Effector memory CD4-positive, alpha-beta T cell (primary cell): ENCODE results near the gene OLFM2.

Experiments used
- DNase-seq, 3 donors: peaks; one replicate each; pipeline ENCODE4 v3.0.0-alpha.2; 2020
- H3K27ac ChIP-seq: 2 replicates; pipeline ENCODE4 v1.7.0; 2013; ENCODE audit warnings: mild to moderate bottlenecking, low read length, moderate library complexity; ENCODE audit not compliant: insufficient read depth, poor library complexity, severe bottlenecking
- H3K27me3 ChIP-seq: replicated peaks from 2 replicates; pipeline ENCODE4 v1.7.0; 2013; ENCODE audit warnings: mild to moderate bottlenecking, low read length; ENCODE audit not compliant: insufficient read depth, control insufficient read depth, poor library complexity, severe bottlenecking
- H3K36me3 ChIP-seq: 2 replicates; pipeline ENCODE4 v1.7.0; 2013; ENCODE audit warnings: mild to moderate bottlenecking, low read length, moderate library complexity; ENCODE audit not compliant: control insufficient read depth, insufficient read depth
- H3K4me1 ChIP-seq: 2 replicates; pipeline ENCODE4 v1.7.0; 2013; ENCODE audit warnings: low read length, mild to moderate bottlenecking; ENCODE audit not compliant: control insufficient read depth, insufficient read depth, poor library complexity, severe bottlenecking
- H3K4me3 ChIP-seq: 2 replicates; pipeline ENCODE4 v1.7.0; 2013; ENCODE audit warnings: low read length, low read depth, mild to moderate bottlenecking; ENCODE audit not compliant: insufficient read depth, poor library complexity, severe bottlenecking
- H3K9me3 ChIP-seq: 2 replicates; pipeline ENCODE4 v1.7.0; 2013; ENCODE audit warnings: mild to moderate bottlenecking, low read length, moderate library complexity; ENCODE audit not compliant: control insufficient read depth

Gene OLFM2

GRCh38 chr19:9910625-9911024 is 25.7 kb downstream of the OLFM2 start:
- Histone ChIP-seq H3K27me3 (peaks cover 16% of the 10 kb centered on the region), H3K9me3 (no peaks in the 10 kb centered on the region), H3K4me1 (peaks cover 12% of the 10 kb centered on the region), H3K36me3 (no peaks in the 10 kb centered on the region), H3K4me3 (no peak overlapping the region), H3K27ac (no peak overlapping the region)
- no peak for DNase-seq

DNA sequence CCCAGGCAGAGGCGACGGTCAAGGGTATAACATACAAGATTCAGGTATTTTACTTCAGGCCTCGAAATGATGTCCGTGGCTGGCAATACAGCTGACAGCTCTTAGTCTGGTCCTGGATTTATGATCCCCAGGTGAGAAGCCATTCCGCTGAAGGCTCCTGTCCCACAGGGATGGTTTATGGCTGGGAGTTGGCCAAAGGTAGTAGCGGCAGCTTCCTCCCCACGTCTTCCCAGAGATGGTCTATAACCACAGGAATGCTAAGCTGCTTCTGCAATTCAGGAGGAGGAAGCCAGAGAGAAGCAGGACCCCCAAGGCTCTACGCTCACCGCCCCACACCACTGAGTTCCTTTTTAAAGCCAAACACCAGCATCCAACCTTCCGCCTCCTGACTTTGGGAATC is 27.1 kb downstream of the OLFM2 start:
- Histone ChIP-seq H3K9me3 (no peaks in the 10 kb centered on the region), H3K36me3 (no peaks in the 10 kb centered on the region), H3K4me1 (peaks cover 8% of the 10 kb centered on the region), H3K4me3 (no peak overlapping the region), H3K27ac (no peak overlapping the region), H3K27me3 (peaks cover 13% of the 10 kb centered on the region)
- no peak for DNase-seq

DNA sequence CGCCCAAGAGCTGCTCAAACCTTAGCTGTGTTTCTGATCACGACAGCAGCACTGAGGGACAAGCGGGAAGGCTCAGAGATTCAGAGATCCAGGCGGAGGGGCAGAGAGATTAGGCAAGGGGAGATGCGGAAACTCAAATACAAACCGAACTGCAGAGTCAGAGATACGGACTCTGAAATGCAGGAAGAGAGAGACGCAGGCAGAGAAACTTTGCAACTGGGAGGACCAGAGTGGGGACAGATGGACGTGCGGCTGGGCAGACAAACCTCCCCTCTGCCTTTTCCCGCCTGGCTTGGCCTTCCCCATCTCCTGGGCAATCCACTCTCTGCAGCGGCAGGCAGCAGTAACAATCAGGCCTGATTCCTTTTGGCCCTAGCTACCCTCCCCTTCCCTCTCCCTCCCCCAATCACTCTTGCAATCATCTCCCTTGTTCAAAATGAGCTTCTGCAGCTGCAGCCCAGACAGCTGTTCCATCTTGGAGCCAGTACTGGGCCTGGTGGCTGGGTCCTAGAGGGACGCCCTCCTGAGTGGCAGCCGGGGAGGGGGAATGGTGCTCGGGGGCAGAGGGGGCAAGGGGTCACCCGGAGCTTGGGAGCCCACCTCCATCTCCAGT is 29.7 kb downstream of the OLFM2 start:
- no peak overlapping the region for H3K27ac ChIP-seq
- H3K4me1 ChIP-seq: no peaks in the 10 kb centered on the region
- no peaks in the 10 kb centered on the region for H3K27me3 ChIP-seq
- H3K9me3 ChIP-seq: no peaks in the 10 kb centered on the region
- H3K36me3 ChIP-seq: no peaks in the 10 kb centered on the region
- H3K4me3 ChIP-seq: no peak overlapping the region
- no peak for DNase-seq

DNA sequence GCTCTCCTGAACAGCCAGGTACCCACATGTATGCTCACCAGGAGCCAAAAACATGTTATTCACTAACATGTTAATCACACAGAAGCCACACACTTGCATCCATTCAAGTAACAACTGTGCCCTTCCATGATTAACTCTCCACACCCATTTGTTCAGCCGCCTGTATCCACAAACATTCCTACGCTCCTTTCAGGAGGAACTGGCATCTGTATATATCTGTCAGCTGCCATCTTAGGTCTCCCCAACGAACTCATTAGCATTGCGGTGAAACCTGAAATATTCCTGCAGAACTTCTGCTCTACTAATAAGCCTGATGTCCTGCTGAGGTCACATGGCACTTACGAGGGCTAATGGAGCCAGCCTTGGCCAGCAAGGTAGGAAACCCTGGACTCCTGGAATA is 33.0 kb downstream of the OLFM2 start:
- no peaks in the 10 kb centered on the region for H3K27me3 ChIP-seq
- no peak for DNase-seq
- H3K36me3 ChIP-seq: no peaks in the 10 kb centered on the region
- H3K9me3 ChIP-seq: no peaks in the 10 kb centered on the region
- no peaks in the 10 kb centered on the region for H3K4me1 ChIP-seq
- no peak overlapping the region for H3K27ac ChIP-seq
- H3K4me3 ChIP-seq: no peak overlapping the region

- DNase-seq: no peak
- H3K9me3 ChIP-seq: no peaks in the 10 kb centered on the region
- no peak overlapping the region for H3K4me3 ChIP-seq
- H3K36me3 ChIP-seq: no peaks in the 10 kb centered on the region
- H3K27me3 ChIP-seq: no peaks in the 10 kb centered on the region
- H3K4me1 ChIP-seq: no peaks in the 10 kb centered on the region
- no peak overlapping the region for H3K27ac ChIP-seq
Observed at GRCh38 chr19:9901642-9902041, 34.7 kb downstream of the OLFM2 start.

DNA sequence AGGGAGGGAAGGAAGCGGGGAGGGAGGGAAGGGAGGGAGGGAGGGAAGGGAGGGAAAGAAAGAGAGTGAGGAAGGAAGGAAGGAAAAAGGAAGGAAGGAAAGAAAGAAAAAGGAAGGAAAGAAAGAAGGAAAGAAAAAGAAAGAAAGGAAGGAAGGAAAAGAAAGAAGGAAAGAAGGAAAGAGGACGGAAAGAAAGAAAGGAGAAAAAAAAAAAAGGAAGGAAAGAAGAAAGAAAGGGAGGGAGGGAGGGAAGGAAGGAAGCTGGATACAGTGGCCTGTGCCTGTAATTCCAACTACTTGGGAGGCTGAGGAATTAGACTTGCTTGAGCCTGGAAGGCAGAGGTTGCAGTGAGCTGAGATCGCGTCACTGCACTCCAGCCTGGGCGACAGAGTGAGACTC is 35.3 kb downstream of the OLFM2 start:
- Histone ChIP-seq H3K4me1 (no peaks in the 10 kb centered on the region), H3K4me3 (no peak overlapping the region), H3K27ac (no peak overlapping the region), H3K36me3 (no peaks in the 10 kb centered on the region), H3K9me3 (no peaks in the 10 kb centered on the region), H3K27me3 (no peaks in the 10 kb centered on the region)
- DNase-seq: no peak

- DNase-seq: no peak
- H3K27ac ChIP-seq: no peak overlapping the region
- H3K27me3 ChIP-seq: no peaks in the 10 kb centered on the region
- no peaks in the 10 kb centered on the region for H3K9me3 ChIP-seq
- H3K4me3 ChIP-seq: no peak overlapping the region
- H3K36me3 ChIP-seq: no peaks in the 10 kb centered on the region
- H3K4me1 ChIP-seq: no peaks in the 10 kb centered on the region
Observed at GRCh38 chr19:9891609-9892373, 44.5 kb downstream of the OLFM2 start.

DNA sequence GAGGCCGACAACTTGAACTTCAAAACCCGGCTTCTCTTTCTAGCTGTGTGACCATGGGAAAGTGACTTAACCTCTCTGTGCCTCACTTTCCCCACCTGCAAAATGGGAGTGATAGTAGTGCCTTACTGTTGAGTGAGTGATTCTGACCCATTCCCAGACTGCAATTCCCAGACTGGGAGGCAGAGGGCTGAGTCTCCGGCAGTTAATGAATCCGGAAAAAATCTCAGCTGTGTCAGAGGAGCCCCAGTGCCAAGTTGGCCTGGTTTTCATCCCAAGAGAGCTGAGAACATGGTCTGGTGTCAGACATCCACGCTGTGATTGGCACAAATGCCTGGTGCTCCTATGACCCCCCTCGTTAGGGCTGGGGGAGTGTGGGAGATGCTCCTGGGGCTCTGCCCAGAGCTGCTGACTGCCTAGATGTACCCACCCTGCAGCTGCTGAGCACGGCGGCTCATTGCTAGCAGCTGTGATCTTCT is 51.2 kb downstream of the OLFM2 start:
- no peaks in the 10 kb centered on the region for H3K36me3 ChIP-seq
- H3K4me1 ChIP-seq: no peaks in the 10 kb centered on the region
- no peaks in the 10 kb centered on the region for H3K27me3 ChIP-seq
- no peaks in the 10 kb centered on the region for H3K9me3 ChIP-seq
- no peak for DNase-seq
- no peak overlapping the region for H3K4me3 ChIP-seq
- no peak overlapping the region for H3K27ac ChIP-seq

DNA sequence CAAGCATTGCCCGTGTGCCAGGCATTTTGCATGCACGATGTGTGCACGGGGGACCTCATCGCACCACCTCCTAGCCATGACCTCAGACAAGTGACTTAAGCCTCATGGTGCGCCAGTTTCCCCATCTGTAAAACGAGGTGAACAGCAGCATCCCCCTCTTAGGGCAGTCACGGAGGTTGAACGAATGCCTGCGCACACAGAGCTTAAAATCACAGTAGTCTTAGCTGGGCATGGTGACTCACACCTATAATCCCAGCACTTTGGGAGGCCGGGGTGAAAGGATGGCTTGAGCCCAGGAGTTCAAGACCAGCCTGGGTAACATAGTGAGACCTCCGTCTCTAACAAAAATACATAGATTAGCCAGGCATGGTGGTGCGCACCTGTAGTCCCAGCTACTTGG is 52.6 kb downstream of the OLFM2 start:
- no peaks in the 10 kb centered on the region for H3K27me3 ChIP-seq
- no peak for DNase-seq
- no peaks in the 10 kb centered on the region for H3K9me3 ChIP-seq
- no peaks in the 10 kb centered on the region for H3K36me3 ChIP-seq
- no peak overlapping the region for H3K4me3 ChIP-seq
- H3K27ac ChIP-seq: no peak overlapping the region
- no peaks in the 10 kb centered on the region for H3K4me1 ChIP-seq

DNA sequence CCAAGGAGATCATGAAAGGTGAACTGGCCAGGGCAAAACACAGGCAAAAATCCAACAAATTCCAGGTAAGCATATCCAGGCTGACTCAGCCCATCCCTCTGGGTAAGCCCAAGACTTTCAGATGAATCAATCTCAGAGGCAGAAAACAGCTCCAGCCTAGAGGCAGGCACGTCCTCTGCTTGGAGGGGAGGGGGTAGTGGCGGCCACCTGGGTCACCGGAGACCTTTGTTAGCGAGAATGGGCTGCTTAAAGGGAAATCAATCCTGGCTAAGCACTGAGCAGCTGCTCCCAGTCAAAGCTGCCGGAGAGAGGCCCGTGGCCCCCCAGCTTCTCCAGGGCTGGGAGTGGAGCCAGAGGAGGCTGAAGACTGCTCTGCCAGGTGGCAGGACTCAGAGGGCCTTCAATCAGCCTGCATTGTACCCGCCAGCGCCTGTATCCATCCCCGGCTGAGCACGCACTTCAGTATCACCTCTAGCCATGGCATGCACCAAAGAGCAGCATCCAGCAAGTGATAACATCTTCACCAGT is 53.0 kb downstream of the OLFM2 start:
- H3K27me3 ChIP-seq: no peaks in the 10 kb centered on the region
- H3K4me1 ChIP-seq: no peaks in the 10 kb centered on the region
- no peak for DNase-seq
- no peaks in the 10 kb centered on the region for H3K36me3 ChIP-seq
- no peak overlapping the region for H3K4me3 ChIP-seq
- no peak overlapping the region for H3K27ac ChIP-seq
- no peaks in the 10 kb centered on the region for H3K9me3 ChIP-seq
